Mucosa of rectum (tissue), 2 donors: ENCODE data around the gene NBEAL1.
A peak's percentile ranks its signal among the peaks of the same experiment; 100 is the strongest.
"Not testable (repeated sequence)": the region's sequence is repeated elsewhere in the genome, so short reads cannot be mapped to it uniquely, and the experiment has no call there.

ENCODE experiments used
- H3K27ac ChIP-seq, 2 donors: one replicate each; pipeline ENCODE4 v1.7.0; 2013; ENCODE audit warnings: inconsistent platforms in 2 of 2, low read depth in 2 of 2, low read length in 2 of 2
- H3K27me3 ChIP-seq, 2 donors: one replicate each; pipeline ENCODE4 v1.7.0; 2013; ENCODE audit warnings: low read length in 2 of 2; ENCODE audit not compliant: control insufficient read depth in 2 of 2, insufficient read depth in 2 of 2
- H3K36me3 ChIP-seq, 2 donors: one replicate each; pipeline ENCODE4 v1.7.0; 2013; ENCODE audit warnings: low read length in 2 of 2; ENCODE audit not compliant: control insufficient read depth in 2 of 2, insufficient read depth in 2 of 2
- H3K4me1 ChIP-seq, 2 donors: one replicate each; pipeline ENCODE4 v1.7.0; 2013; ENCODE audit warnings: low read length in 2 of 2, mild to moderate bottlenecking in 1 of 2; ENCODE audit not compliant: control insufficient read depth in 2 of 2, insufficient read depth in 2 of 2
- H3K4me3 ChIP-seq, 2 donors: one replicate each; pipeline ENCODE4 v1.7.0; 2013; ENCODE audit warnings: low read length in 2 of 2
- H3K9ac ChIP-seq, 2 donors: one replicate each; pipeline ENCODE4 v1.7.0; 2013; ENCODE audit warnings: low read length in 2 of 2, low read depth in 1 of 2, mild to moderate bottlenecking in 1 of 2
- H3K9me3 ChIP-seq, 2 donors: one replicate each; pipeline ENCODE4 v1.7.0; 2013; ENCODE audit warnings: low read length in 2 of 2; ENCODE audit not compliant: control insufficient read depth in 2 of 2
- donor health status: healthy.
- donor health status: Normal muscosa, but diverticular disease.

NBEAL1 gene

DNA sequence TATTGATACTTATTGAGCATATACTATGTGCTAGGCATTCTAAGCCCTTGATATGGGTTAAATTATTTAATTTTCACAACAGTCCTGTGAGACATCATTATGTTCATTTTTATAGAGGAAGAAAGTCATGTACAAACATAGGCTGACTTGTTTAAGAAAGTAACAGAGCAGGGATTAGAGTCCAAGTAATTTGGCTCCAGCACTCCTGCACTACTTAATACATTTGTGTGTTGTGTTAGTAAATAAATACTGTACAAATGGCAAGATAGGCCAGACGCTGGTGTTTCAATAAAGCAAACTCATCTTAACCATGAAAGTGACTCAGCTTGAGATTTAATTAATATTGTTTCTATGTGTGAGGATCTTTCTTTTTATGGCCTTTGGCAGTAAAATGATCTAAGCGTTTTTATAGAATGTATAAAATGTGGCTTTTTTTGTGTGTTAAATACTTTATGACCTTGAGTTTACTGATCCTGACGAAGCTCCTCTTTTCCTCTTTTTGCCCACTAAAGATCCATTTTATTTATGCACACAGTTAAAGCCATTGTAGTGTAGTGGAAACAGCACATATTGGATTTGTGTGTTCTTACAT lies 21.3 kb downstream of the NBEAL1 start:
- Histone ChIP-seq H3K27me3 (no peaks in the 10 kb centered on the region), H3K4me3 (no peak overlapping the region), H3K9ac (no peak overlapping the region), H3K4me1 (peaks cover 7 to 23% of the 10 kb centered on the region in 2 donors), H3K36me3 (no peaks in the 10 kb centered on the region), H3K9me3 (no peaks in the 10 kb centered on the region), H3K27ac (peak overlapping the region in 1 of 2 donors; percentile 15)

GRCh38 chr2:203037026-203037425 lies 22.4 kb downstream of the NBEAL1 start:
- H3K4me1 ChIP-seq: peaks cover 14 to 32% of the 10 kb centered on the region in 2 donors
- no peak overlapping the region for H3K4me3 ChIP-seq
- no peaks in the 10 kb centered on the region for H3K27me3 ChIP-seq
- H3K9ac ChIP-seq: no peak overlapping the region
- H3K27ac ChIP-seq: no peak overlapping the region
- H3K36me3 ChIP-seq: peaks cover 0 to 2% of the 10 kb centered on the region in 2 donors
- no peaks in the 10 kb centered on the region for H3K9me3 ChIP-seq

- Histone ChIP-seq H3K4me3 (no peak overlapping the region), H3K9ac (no peak overlapping the region), H3K27ac (no peak overlapping the region), H3K36me3 (peaks cover under 1 to 5% of the 10 kb centered on the region in 2 donors), H3K27me3 (no peaks in the 10 kb centered on the region), H3K4me1 (peaks cover 14 to 35% of the 10 kb centered on the region in 2 donors), H3K9me3 (no peaks in the 10 kb centered on the region)
These were observed 23.9 kb downstream of the NBEAL1 start for GRCh38 chr2:203038586-203038985.

DNA sequence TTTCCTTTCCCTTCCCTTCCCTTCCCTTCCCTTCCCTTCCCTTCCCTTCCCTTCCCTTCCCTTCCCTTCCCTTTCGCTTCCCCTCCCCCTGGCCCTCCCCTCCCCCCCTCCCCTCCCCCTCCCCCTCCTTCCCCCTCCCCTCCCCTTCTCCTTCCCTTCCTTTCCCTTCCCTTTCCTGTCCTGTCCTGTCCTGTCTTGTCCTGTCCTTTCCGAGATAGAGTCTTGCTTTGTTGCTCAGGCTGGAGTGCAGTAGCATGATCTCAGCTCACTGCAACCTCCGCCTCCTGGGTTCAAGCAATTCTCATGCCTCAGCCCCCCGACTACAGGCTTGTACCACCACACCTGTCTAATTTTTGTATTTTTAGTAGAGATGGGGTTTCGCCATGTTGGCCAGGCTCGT lies 24.5 kb downstream of the NBEAL1 start:
- H3K4me3 ChIP-seq, H3K9ac ChIP-seq, H3K9me3 ChIP-seq, H3K36me3 ChIP-seq, H3K27me3 ChIP-seq, H3K27ac ChIP-seq: not testable (repeated sequence)
- peaks cover 14 to 35% of the 10 kb centered on the region in 2 donors for H3K4me1 ChIP-seq

- Histone ChIP-seq H3K9me3 (no peaks in the 10 kb centered on the region), H3K36me3 (peaks cover 5% of the 10 kb centered on the region in 2 donors), H3K9ac (no peak overlapping the region), H3K4me1 (peaks cover 14 to 32% of the 10 kb centered on the region in 2 donors), H3K27ac (peak overlapping the region; percentile 64 to 76), H3K27me3 (no peaks in the 10 kb centered on the region), H3K4me3 (no peak overlapping the region)
These were observed 26.4 kb downstream of the NBEAL1 start for GRCh38 chr2:203040966-203041521.

- H3K9me3 ChIP-seq: no peaks in the 10 kb centered on the region
- no peaks in the 10 kb centered on the region for H3K27me3 ChIP-seq
- no peak overlapping the region for H3K4me3 ChIP-seq
- H3K4me1 ChIP-seq: peaks cover 14 to 22% of the 10 kb centered on the region in 2 donors
- peak overlapping the region; percentile 64 to 76 for H3K27ac ChIP-seq
- peaks cover 5 to 9% of the 10 kb centered on the region in 2 donors for H3K36me3 ChIP-seq
- H3K9ac ChIP-seq: no peak overlapping the region
These were observed 27.5 kb downstream of the NBEAL1 start for GRCh38 chr2:203042178-203042577.

- peaks cover 14 to 22% of the 10 kb centered on the region in 2 donors for H3K4me1 ChIP-seq
- H3K27me3 ChIP-seq: no peaks in the 10 kb centered on the region
- no peak overlapping the region for H3K27ac ChIP-seq
- H3K9ac ChIP-seq: no peak overlapping the region
- no peak overlapping the region for H3K4me3 ChIP-seq
- H3K36me3 ChIP-seq: peaks cover 8 to 12% of the 10 kb centered on the region in 2 donors
- H3K9me3 ChIP-seq: no peaks in the 10 kb centered on the region
These were observed 28.6 kb downstream of the NBEAL1 start for GRCh38 chr2:203043226-203043625.

- H3K4me3 ChIP-seq: no peak overlapping the region
- no peak overlapping the region for H3K27ac ChIP-seq
- peaks cover 7 to 12% of the 10 kb centered on the region in 2 donors for H3K4me1 ChIP-seq
These were observed 31.2 kb downstream of the NBEAL1 start for GRCh38 chr2:203045867-203046266.

GRCh38 chr2:203052539-203052938 lies 37.9 kb downstream of the NBEAL1 start:
- Histone ChIP-seq H3K36me3 (peaks cover 19 to 27% of the 10 kb centered on the region in 2 donors), H3K9me3 (no peaks in the 10 kb centered on the region), H3K9ac (no peak overlapping the region), H3K4me1 (no peaks in the 10 kb centered on the region), H3K27me3 (no peaks in the 10 kb centered on the region), H3K27ac (no peak overlapping the region), H3K4me3 (no peak overlapping the region)

More at GRCh38 chr2:203045867-203046266, 31.2 kb downstream of the NBEAL1 start:
- Histone ChIP-seq H3K36me3 (peaks cover 14 to 19% of the 10 kb centered on the region in 2 donors), H3K9me3 (no peaks in the 10 kb centered on the region), H3K9ac (no peak overlapping the region), H3K27me3 (no peaks in the 10 kb centered on the region)

GRCh38 chr2:203059567-203060240 lies 45.0 kb downstream of the NBEAL1 start:
- no peak overlapping the region for H3K9ac ChIP-seq
- no peaks in the 10 kb centered on the region for H3K9me3 ChIP-seq
- H3K36me3 ChIP-seq: peaks cover 40% of the 10 kb centered on the region in 2 donors
- no peak overlapping the region for H3K27ac ChIP-seq
- H3K4me1 ChIP-seq: no peaks in the 10 kb centered on the region
- H3K27me3 ChIP-seq: no peaks in the 10 kb centered on the region
- no peak overlapping the region for H3K4me3 ChIP-seq
